Measurements from ENCODE around the gene GOSR1.
"Not testable (repeated sequence)": the region's sequence is repeated elsewhere in the genome, so short reads cannot be mapped to it uniquely, and the experiment has no call there.

Gene GOSR1

DNA sequence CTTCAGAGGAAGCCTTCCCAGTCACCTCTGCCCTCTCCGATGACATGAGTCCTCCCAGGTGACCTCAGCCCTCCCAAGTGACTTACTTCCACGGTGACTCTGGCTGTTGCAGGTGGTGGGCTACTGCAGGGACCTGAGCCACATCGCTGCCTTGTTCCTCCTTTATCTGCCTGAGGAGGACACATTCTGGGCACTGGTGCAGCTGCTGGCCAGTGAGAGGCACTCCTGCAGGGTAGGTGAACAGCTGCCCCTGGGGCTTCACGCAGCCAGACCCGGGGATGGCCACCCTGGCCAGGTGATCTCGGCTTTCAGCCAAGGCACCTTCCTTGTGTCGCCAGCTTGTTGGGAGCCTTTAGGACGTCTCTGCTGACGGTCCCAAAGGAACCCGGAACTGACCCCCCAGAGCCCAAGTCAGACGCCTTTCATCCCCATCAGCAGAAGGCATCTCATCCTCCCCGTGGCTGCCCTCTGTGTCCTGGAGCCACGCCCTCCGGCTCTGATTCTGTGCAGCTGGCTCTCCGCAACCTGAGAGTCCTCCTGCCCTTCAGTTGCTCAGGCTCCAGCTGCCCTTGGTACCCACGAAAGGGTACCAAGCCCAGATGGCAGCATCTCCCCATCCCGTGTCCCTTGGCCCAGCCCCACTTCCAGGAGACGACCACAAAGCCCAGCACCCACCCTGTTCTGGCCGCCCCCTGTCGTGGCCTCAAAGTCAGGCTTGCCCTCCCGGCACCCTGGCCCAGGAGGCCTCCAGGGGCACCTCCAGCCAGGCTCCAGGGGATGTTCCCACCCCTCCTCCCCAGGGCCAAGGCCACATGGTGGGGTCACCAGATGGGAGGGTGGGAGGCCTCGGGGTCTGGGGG lies 81.7 kb downstream of the GOSR1 start:
- no peak for TF ChIP-seq CTCF (conservative IDR thresholded peaks at IDR 0.05; ENCODE audit: low read length)
- H3K4me3 ChIP-seq (ENCODE audit: low read length): no peak overlapping the region
- DNase-seq (ENCODE audit: low read depth): no peak

DNA sequence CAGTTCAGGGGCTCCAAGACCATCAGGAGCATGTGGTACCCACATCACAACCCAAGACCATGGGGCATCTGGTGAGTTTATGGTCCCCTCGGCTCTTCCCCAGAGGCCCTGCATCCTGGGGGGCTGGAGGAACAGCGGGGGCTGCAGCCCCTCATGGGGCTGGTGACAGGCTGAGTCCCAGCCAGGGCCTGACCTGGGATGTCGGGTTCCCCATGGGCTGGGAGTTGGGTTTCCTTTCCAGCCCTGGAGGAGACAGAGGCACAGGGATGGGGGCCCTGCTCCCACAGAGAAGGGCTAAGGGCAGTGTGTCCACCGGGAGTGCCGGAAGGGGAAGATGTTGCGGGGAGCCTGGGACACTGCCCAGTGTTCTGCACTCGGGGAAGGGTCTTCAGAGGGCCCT lies 82.4 kb downstream of the GOSR1 start:
- DNase-seq (ENCODE audit: low read depth): no peak
- H3K4me3 ChIP-seq (ENCODE audit: low read length): no peak overlapping the region
- no peak for TF ChIP-seq CTCF (conservative IDR thresholded peaks at IDR 0.05; ENCODE audit: low read length)

DNA sequence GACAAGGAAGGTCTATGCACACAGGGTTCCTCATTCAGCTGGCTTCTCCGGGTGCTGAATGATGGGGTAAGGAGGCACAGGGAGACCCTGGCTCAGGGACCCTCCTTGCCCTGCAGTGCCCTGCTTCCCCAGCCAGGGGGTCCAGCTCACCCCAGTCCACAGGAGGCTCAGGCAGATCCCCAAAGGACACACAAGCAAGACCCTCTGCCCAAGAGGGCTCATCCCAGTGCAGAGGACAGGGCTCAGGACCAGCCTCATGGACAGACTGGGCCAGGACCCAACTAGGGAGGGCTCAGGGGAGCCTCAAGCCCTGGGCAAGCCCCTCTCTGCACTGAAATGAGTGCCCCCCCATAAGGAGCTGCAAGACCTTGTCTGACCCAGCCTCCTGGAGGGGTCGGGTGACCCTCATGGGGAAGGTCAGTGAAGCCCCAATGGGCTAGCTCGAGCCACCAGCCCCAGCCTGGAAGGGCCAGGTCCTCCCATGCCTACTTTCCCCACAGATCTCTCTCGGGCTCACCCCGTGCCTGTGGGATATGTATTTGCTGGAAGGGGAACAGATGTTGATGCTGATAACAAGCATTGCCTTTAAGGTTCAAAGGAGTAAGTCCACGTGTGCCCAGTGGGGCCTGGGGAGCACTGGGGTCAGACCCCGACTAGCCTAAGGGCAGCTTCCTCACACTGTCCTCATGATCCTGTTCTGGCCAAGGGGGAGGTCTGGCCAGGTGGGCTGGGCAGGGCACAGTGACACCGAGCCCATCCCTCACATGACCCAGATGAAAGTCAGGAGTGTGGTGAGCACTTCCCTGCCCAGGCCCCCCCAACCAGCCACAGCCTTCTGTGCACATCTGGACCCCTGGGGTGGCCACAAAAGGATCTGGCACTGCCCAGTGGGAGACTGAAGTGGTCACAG lies 83.2 kb downstream of the GOSR1 start:
- not testable (repeated sequence) for H3K4me3 ChIP-seq (ENCODE audit: low read length); DNase-seq (ENCODE audit: low read depth)

GRCh38 chr17:30561766-30562165 lies 84.6 kb downstream of the GOSR1 start:
- not testable (repeated sequence) for DNase-seq (ENCODE audit: low read depth); H3K4me3 ChIP-seq (ENCODE audit: low read length)

- not testable (repeated sequence) for DNase-seq (ENCODE audit: low read depth); H3K4me3 ChIP-seq (ENCODE audit: low read length)
Measured at GRCh38 chr17:30563131-30563904, 86.1 kb downstream of the GOSR1 start.

- H3K4me3 ChIP-seq (ENCODE audit: low read length); DNase-seq (ENCODE audit: low read depth): not testable (repeated sequence)
Measured at GRCh38 chr17:30563905-30564390, 86.7 kb downstream of the GOSR1 start.

DNA sequence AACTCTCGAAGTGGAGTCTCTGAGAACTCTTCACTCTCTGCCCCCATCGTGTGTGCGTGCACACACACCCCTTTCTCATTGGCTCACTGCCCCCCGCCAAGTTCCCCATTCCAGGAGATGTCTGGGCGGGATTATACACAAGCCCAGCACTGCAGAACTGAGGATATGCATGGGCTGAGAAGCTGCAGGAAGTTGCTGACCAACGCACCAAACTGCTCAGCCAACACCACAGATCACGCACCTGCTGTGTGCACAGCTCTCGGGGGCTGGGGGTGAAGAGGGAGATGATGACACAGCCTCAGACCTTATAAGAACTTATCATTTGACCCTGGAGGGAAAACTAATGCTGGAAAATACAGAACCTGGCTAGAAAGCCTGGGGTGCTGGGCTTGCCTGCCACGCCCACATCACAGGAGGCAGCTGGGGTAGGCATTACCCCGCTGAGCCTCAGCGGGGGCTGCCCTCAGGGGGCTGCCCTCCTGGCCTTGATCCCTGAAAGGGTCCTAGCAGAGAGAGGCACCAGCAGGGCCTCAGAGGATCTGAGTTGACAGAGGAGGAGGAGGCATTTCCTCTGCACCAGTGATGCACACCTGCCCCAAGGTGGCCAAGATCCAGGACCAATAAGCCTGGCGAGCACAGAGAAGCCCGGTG lies 87.3 kb downstream of the GOSR1 start:
- DNase-seq (ENCODE audit: low read depth); H3K4me3 ChIP-seq (ENCODE audit: low read length): not testable (repeated sequence)

GRCh38 chr17:30565073-30565935 lies 88.1 kb downstream of the GOSR1 start:
- no peak for DNase-seq (ENCODE audit: low read depth)
- no peak overlapping the region for H3K4me3 ChIP-seq (ENCODE audit: low read length)
- no peak for TF ChIP-seq CTCF (conservative IDR thresholded peaks at IDR 0.05; ENCODE audit: low read length)

- H3K4me3 ChIP-seq (ENCODE audit: low read length); DNase-seq (ENCODE audit: low read depth): not testable (repeated sequence)
Measured at GRCh38 chr17:30566104-30566503, 88.9 kb downstream of the GOSR1 start.

- not testable (repeated sequence) for DNase-seq (ENCODE audit: low read depth); H3K4me3 ChIP-seq (ENCODE audit: low read length)
Measured at GRCh38 chr17:30566516-30567225, 89.5 kb downstream of the GOSR1 start.

All from AG10803 (cell line).